WI38 (cell line): Measurements from ENCODE around the gene KHDC1.
"Not testable (repeated sequence)": the region's sequence is repeated elsewhere in the genome, so short reads cannot be mapped to it uniquely, and the experiment has no call there.

Source experiments
- H3K4me3 ChIP-seq: 2 replicates; pipeline ENCODE4 v1.5.1; 2011; ENCODE audit warnings: low read depth, mild to moderate bottlenecking, control low read depth, low read length
- TF ChIP-seq, protein P1 (sequence below): IDR thresholded peaks from 2 replicates; pipeline ENCODE4 v1.5.1; 2012; ENCODE audit warnings: low read depth, mild to moderate bottlenecking, control low read depth, low read length

The KHDC1 gene

DNA sequence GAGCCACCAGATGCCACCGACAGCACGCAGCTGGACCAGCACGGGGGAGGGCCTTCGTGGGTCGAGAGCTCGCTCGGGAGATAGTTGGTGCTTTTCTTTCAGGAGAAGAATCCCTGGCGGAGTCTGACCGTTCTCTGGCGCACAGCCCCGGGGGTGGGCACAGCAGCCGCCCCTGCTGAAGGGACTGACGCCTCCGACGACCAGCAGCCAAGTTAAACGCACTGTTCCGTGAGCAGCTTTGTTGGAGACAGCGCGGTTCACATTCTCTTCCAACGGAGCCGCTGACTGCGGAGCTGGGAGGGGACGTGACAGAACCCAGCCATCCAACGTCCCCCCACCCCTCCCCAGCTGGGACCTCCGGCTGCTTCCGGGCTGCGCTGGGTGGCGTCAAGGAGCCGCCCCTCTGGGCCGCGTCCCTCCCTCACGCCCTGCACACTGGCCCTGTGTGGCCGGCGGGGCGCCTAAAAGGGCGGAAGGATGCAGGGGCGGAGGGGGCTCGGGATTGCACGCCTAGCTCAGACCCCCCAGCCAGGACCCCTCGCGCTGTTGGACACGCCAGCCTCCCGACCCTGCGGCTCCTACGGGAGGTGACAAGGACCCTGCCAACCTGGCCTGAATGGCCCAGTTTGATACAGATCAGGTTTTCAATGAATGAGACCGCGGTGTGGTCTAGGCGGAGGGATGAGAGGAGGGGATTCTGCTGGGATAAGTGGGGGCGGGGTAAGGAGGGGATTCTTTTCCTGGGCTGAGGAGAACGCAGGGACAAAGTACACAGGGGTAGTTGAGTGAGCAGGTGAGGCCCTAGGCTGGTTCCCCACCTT lies 36.4 kb upstream of the KHDC1 start:
- TF ChIP-seq, protein P1, sequence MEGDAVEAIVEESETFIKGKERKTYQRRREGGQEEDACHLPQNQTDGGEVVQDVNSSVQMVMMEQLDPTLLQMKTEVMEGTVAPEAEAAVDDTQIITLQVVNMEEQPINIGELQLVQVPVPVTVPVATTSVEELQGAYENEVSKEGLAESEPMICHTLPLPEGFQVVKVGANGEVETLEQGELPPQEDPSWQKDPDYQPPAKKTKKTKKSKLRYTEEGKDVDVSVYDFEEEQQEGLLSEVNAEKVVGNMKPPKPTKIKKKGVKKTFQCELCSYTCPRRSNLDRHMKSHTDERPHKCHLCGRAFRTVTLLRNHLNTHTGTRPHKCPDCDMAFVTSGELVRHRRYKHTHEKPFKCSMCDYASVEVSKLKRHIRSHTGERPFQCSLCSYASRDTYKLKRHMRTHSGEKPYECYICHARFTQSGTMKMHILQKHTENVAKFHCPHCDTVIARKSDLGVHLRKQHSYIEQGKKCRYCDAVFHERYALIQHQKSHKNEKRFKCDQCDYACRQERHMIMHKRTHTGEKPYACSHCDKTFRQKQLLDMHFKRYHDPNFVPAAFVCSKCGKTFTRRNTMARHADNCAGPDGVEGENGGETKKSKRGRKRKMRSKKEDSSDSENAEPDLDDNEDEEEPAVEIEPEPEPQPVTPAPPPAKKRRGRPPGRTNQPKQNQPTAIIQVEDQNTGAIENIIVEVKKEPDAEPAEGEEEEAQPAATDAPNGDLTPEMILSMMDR: no peak
- no peak overlapping the region for H3K4me3 ChIP-seq

DNA sequence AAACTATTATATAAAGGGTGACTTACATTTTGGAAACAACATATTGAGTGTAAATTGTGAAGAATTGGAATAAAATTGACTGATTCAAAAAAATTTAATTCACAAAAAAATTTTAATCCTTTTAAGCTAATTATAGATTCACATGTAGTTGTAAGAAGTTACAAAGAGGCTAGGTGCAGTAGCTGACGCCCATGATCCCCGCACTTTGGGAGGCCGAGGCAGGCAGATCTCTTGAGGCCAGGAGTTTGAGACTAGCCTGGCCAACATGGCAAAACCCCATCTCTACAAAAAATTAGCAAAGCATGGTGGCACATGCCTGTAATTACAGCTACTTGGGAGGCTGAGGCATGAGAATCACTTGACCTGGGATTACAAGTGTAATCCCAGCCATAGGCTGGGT lies 30.3 kb upstream of the KHDC1 start:
- no peak overlapping the region for H3K4me3 ChIP-seq
- TF ChIP-seq, protein P1: no peak

DNA sequence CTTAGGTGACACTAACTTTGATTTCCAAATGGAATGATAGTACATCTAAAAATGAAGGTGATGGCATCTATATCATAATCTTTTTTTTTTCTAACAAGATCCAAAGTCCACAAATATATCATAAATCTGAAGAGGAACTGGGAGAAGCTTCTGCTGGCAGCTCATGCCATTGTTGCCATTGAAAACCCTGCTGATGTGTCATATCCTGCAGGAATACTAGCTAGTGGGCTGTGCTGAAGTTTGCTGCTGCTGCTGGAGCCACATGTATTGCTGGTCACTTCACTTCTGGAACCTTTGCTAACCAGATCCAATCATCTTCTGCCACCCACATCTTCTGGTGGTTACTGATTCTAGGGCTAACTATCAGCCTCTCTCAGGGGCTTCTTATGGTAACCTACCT lies 27.4 kb upstream of the KHDC1 start:
- TF ChIP-seq, protein P1: no peak
- H3K4me3 ChIP-seq: no peak overlapping the region

DNA sequence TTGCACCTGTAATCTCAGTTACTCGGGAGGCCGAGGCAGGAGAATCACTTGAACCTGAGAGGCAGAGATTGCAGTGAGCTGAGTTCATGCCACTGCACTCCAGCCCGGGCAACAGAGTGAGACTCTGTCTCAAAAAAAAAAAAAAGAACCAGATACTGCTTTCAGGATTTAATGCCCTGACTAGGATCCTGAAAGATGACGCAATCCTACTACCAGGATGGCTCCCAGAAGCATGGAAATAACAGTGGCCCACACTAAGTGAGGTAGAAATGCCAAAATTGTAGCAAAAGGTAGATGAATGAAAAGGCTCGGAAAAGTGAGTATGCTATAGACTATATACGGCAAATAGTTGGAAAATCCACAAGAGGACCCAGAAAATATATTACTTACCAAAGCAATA lies 23.8 kb upstream of the KHDC1 start:
- TF ChIP-seq, protein P1: no peak
- no peak overlapping the region for H3K4me3 ChIP-seq

DNA sequence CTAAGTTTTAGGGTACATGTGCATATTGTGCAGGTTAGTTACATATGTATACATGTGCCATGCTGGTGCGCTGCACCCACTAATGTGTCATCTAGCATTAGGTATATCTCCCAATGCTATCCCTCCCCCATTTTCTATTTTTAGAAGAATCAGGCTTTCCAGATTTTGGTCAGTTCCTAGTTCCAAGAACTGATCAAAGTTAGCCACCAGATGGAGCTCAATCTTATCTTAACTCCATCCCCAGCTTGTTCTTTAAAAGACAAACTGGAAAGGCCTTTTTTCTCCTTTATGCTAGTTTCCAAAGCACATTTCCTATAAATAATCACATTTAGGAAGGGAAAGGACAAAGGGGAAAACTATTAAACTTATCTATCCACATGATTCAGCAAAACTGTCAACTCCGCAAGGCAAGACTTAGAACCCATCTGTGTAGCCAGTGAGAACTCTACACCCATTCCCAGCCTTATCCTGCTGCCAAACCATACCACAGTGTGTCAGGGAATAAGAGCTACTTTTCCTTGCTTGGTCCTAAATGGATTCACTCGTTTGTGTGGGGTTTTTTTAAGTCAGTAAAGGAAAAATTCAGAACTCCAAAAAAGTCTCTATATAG lies 22.8 kb upstream of the KHDC1 start:
- TF ChIP-seq, protein P1: peak; percentile 24; the same call in 1 of the 2 replicates
- no peak overlapping the region for H3K4me3 ChIP-seq

DNA sequence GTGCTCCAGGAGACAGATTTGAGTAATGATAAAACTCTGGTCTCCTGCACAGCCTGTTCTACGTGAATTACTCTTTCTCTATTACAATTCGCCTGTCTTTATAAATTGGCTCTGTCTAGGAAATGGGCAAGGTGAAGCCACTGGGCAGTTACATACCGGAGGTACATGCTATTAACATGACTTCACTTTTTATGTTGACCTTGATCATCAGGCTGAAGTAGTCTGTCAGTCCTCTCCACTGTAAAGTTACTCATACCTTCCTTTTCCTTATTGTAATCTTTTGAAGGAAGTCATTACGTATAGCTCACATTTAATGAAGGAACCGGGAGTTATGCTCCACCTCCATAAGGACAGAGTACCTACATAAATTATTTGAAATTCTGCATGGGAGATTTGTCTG lies 19.9 kb upstream of the KHDC1 start:
- H3K4me3 ChIP-seq: no peak overlapping the region
- TF ChIP-seq, protein P1: no peak

DNA sequence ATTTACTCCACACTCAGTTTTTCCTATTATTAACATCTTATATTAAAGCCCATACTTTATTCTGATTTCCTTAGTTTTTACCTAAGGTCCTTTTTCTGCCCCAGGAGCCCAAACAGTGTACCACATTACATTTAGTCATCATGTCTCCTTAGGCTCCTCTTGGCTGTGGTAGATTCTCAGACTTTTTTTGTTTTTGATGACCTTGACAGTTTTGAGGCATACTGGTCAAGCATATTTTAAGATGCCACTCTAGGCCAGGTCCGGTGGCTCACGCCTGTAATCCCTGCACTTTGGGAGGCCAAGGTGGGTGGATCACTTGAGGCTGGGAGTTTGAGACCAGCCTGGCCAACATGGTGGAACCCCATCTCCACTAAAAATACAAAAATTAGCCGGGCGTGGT lies 18.7 kb upstream of the KHDC1 start:
- not testable (repeated sequence) for H3K4me3 ChIP-seq

DNA sequence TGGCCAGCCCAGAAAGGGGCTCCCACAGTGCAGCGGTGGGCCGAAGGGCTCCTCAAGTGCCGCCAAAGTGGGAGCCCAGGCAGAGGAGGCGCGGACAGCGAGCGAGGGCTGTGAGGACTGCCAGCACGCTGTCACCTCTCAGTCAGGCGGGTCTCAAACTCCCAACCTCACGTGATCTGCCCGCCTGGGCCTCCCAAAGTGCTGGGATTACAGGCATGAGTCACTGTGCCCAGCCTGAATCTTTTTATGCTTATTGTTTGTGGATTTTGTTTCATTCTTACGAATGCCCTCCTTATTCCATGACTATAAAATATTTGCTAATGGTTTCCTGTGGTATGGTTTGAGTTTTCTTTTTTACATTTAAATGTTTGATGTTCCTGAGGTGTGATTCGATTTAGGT lies 6.3 kb upstream of the KHDC1 start:
- not testable (repeated sequence) for H3K4me3 ChIP-seq

DNA sequence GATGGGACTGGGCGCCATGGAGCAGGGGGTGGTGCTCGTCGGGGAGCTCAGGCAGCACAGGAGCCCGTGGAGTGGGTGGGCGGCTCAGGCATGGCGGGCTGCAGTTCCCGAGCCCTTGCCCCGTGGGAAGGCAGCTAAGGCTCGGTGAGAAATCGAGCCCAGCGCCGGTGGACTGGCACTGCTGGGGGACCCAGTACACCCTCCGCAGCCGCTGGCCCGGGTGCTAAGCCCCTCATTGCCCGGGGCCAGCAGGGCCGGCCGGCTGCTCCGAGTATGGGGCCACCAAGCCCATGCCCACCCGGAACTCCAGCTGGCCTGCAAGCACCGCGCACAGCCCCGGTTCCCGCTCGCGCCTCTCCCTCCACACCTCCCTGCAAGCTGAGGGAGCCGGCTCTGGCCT lies 5.9 kb upstream of the KHDC1 start:
- not testable (repeated sequence) for H3K4me3 ChIP-seq
